Measurements from ENCODE around the gene LAPTM4A. TPM values are rescaled to one million over a fixed set of nuclear protein-coding genes. Genes with fewer than 3 reads are reported as not detected.

LAPTM4A gene
- total and polyA plus RNA-seq, 2 of the 4 experiments (the other 2 are of a cell fraction) = 97.7 to 401 TPM

DNA sequence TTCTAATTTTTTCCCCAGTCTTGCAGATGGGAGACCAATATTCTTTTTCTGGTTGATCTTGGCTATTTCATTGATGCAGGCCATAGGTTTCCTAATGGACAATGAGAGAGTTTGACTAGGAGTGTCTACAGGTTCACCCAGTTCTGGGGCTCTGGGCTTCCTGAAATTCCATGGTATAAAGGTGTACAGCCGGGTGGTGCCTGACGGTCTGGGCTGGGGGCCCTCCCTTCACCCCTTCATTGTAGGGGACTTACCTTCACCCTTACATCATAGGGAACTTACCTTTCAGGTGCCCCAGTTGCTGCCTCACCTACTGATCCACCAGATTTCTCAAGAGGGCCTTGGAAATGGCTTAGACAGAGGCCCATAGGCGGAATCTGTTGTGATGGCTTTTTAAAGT is 13.0 kb upstream of the LAPTM4A start:
- no peak overlapping the region for H2BK15ac ChIP-seq (ENCODE audit: low read depth, low read length)
- peaks cover 0 to 8% of the 10 kb centered on the region in 2 experiments; a peak in 2 of 4 replicates for H3K79me1 ChIP-seq (ENCODE audit: low read depth in 1 of 2, low read length in 2 of 2)
- H3K14ac ChIP-seq (replicated peaks; ENCODE audit: low read depth, low read length) = no peak overlapping the region
- no peak overlapping the region for H2BK120ac ChIP-seq (ENCODE audit: low read depth, low read length)
- H3K4me3 ChIP-seq (ENCODE audit: insufficient read depth, low read depth, low read length) = no peak overlapping the region
- H3K36me3 ChIP-seq (ENCODE audit: control insufficient read depth, insufficient read depth, low read length) = no peaks in the 10 kb centered on the region
- no peak overlapping the region for H3K4ac ChIP-seq (ENCODE audit: low read depth, low read length)
- POLR2A ChIA-PET (ENCODE audit: unreplicated experiment) = no interaction called here
- intact Hi-C loops (cut with micrococcal nuclease) (no loop called here), in situ Hi-C loops (cut with MboI; ENCODE audit: low sequenced_read_pairs) (no loop called here), dilution Hi-C loops (cut with HindIII; ENCODE audit: low sequenced_read_pairs, unreplicated experiment) (no loop called here)
- no peak overlapping the region for H3K27ac ChIP-seq (ENCODE audit: insufficient read depth, low read length)
- H4K20me1 ChIP-seq (ENCODE audit: insufficient read depth, low read length) = peaks cover 8% of the 10 kb centered on the region
- no peak overlapping the region for H4K8ac ChIP-seq (ENCODE audit: low read depth in 2 of 2, low read length in 2 of 2)
- no peak overlapping the region for H3K4me2 ChIP-seq (ENCODE audit: low read depth, low read length)
- H4K91ac ChIP-seq (ENCODE audit: insufficient read depth, low read depth, low read length) = 0 out of 2 replicates have a peak overlapping the region, but pooled peaks have one; percentile 1
- H3K9ac ChIP-seq (ENCODE audit: low read depth, low read length) = no peak overlapping the region
- no peak overlapping the region for H2AK9ac ChIP-seq (replicated peaks; ENCODE audit: low read depth, low read length, poor library complexity)
- H2BK5ac ChIP-seq (ENCODE audit: low read depth, low read length, poor library complexity, severe bottlenecking) = peak overlapping the region; percentile 82
- ATAC-seq (ENCODE audit: low read depth) (no peak), DNase-seq (no peak)
- peak overlapping the region; percentile 54; the same call in 1 of the 2 replicates for H3K18ac ChIP-seq (ENCODE audit: low read depth, low read length)
- no peak overlapping the region for H4K5ac ChIP-seq (ENCODE audit: low read depth, low read length)
- no peak overlapping the region for H2BK20ac ChIP-seq (ENCODE audit: low read depth, low read length)
- WGBS, 2 experiments (ENCODE audit: extremely low coverage in 2 of 2, insufficient read length in 1 of 2) = no CpG with 5 or more reads among the region's 3 CpGs
- H3K27me3 ChIP-seq (ENCODE audit: control insufficient read depth, insufficient read depth, low read length) = no peaks in the 10 kb centered on the region
- CTCF ChIA-PET = no interaction called here
- H3K9me3 ChIP-seq (ENCODE audit: control insufficient read depth, insufficient read depth, low read length) = peaks cover 7% of the 10 kb centered on the region
- peaks cover 28% of the 10 kb centered on the region for H3K4me1 ChIP-seq (ENCODE audit: control insufficient read depth, insufficient read depth, low read length)
- no peak overlapping the region for H3K23ac ChIP-seq (ENCODE audit: low read depth, low read length)
- TF ChIP-seq RCOR1 (IDR thresholded peaks at IDR 0.05; ENCODE audit: insufficient replicate concordance, low read length) (no peak), MAFK (IDR thresholded peaks at IDR 0.05; ENCODE audit: low read depth, low read length) (no peak), POLR2A (IDR thresholded peaks at IDR 0.05; ENCODE audit: low read depth, low read length) (no peak)
- TF ChIP-seq, protein P1, sequence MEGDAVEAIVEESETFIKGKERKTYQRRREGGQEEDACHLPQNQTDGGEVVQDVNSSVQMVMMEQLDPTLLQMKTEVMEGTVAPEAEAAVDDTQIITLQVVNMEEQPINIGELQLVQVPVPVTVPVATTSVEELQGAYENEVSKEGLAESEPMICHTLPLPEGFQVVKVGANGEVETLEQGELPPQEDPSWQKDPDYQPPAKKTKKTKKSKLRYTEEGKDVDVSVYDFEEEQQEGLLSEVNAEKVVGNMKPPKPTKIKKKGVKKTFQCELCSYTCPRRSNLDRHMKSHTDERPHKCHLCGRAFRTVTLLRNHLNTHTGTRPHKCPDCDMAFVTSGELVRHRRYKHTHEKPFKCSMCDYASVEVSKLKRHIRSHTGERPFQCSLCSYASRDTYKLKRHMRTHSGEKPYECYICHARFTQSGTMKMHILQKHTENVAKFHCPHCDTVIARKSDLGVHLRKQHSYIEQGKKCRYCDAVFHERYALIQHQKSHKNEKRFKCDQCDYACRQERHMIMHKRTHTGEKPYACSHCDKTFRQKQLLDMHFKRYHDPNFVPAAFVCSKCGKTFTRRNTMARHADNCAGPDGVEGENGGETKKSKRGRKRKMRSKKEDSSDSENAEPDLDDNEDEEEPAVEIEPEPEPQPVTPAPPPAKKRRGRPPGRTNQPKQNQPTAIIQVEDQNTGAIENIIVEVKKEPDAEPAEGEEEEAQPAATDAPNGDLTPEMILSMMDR (conservative IDR thresholded peaks at IDR 0.05; ENCODE audit: low read depth, low read length) = no peak
- H2AFZ ChIP-seq (replicated peaks; ENCODE audit: low read length, poor library complexity) = no peak overlapping the region
- no TSS peak for BruUV-seq (replicated peaks)
- H3K56ac ChIP-seq (ENCODE audit: extremely low read depth, insufficient read depth, low read length) = no peak overlapping the region
- peaks cover 15% of the 10 kb centered on the region for H3K9me1 ChIP-seq (ENCODE audit: insufficient read depth, low read length)
- no peak overlapping the region for H2AK5ac ChIP-seq (ENCODE audit: low read depth, low read length)
